HG02623 (cell line): ENCODE results near the gene ADGRL4.
A peak's percentile ranks its signal among the peaks of the same experiment; 100 is the strongest.
"Not testable (repeated sequence)": the region's sequence is repeated elsewhere in the genome, so short reads cannot be mapped to it uniquely, and the experiment has no call there.

Source experiments
- ATAC-seq: cut with Tn5 transposase; IDR thresholded peaks from one replicate; pipeline ENCODE4 v1.9.1; 2021; ENCODE audit warnings: moderate library complexity; ENCODE audit not compliant: unreplicated experiment

Gene ADGRL4

DNA sequence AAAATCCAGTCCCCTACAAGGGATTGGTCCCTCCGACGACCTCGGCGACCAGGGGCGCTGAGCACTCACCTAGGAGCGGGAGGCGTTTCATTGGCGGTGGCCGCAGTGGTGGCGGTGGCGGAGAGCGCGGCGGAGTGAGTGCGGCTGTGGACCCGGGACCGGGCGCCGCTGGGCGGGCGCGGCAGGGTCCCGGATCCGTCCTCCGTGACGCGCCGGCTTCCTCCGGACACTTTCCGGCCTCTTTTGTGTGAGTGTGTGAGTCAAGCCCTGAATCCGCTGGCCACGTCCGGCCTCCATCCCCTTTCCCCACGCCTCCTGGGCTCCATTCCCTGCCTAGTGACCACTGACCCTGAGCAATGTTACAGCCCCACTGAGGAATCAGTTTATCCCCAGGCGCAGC, at the start of gene ADGRL4:
Gene ADGRL4, minus strand, starts transcription at position 167 of the 400 bp plus-strand sequence. Its CDS starts 76 bp downstream, at position 91.
- no peak for ATAC-seq

DNA sequence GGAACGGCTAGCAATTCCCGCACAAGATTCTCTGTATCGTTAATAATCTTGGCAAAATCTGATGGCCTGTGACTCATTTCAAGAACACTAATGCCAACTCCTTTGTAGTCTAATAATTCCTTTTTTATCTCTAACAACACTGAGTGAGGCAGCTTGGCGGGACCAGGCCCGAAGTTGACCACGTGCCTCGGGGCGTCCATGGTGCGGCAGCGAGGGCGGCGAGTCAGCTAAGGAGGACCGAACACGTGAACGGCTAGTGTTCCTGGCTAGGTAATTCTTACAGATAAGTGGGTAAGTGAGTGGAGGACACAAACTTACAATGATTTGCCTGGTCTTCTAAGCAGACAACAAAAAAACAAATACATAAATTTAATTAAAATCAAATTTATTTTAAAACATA, 49.3 kb upstream of the ADGRL4 start:
- ATAC-seq = no peak

DNA sequence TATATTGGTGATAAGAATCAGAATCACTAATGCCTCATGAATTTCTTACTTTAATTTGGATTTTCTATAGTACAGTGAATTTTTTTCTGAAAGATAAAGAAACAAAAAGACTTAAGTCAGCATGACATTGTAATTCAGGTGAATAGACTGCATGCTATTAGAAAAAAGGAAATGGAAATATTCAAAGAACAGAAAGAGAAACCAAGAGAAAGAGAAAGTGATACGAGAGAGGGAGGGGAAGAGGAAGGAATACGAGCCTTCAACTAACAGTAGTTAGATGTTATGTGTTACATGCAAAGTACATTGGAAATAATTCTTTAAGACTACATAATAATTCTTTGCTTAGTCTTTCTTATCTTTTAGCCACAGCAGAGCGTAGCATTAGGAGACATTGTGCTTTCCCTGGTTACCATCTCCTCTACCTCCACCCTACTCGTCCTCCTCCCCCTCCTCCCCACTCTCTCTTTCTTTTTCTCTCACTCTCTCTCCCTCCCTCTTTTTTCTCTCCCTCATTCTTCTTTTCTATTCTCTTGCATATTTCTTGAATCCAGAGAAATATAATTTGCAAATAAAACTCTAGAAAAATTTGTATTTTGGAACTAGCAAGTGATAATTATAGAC, 46.4 kb upstream of the ADGRL4 start:
- peak; percentile 99 for ATAC-seq

DNA sequence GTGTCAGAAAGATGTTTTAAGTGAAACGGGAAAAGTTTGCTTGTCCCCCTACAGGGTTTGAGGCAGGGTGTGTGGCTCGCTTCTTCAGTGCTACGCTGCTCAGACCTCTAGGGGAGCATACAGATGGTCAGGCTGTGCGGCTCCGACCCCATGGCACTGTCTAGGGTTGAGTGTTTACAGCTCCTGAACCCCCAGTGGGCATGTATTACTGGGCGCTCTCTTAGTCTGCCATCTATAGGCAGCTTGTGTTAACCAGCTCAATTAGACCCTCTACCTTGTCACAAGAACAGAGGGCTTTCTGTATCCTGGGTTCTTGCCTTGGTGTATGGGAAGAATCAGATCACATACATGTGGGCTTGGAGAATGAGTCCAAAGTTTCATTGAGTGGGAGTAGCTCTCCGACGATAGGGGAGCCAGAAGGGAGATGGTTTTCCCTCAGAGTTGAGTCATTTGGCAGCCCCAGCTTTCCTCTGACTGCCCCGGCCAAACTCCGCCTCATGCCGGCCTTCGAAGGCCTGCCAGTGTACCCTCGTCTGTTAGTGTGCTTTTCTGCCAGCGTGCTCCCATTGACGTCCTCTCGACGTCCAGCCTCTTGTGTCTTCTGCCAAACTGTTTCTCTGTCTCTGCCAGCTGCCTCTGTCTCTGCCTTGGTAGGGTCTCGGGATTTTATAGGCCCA, 38.6 kb upstream of the ADGRL4 start:
- no peak for ATAC-seq

DNA sequence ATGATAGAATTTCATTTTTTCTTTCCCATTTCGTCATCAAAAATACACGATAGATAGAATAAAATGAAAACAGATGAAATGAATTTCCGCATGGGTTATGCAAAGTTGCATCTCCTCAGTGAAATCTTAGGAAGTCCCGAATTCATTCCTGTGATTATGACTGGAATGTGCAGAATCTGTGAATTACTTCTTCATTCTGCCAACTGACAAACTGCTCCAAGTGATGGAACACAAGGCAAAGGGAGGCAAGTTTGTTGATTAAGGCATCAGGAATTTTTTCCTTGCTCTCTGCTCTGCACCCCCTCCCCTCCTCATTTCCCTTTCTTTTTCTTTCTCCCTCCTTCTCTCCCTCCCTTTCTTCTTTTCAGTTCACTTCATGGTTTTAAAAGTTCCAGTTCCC, 37.0 kb upstream of the ADGRL4 start:
- no peak for ATAC-seq

DNA sequence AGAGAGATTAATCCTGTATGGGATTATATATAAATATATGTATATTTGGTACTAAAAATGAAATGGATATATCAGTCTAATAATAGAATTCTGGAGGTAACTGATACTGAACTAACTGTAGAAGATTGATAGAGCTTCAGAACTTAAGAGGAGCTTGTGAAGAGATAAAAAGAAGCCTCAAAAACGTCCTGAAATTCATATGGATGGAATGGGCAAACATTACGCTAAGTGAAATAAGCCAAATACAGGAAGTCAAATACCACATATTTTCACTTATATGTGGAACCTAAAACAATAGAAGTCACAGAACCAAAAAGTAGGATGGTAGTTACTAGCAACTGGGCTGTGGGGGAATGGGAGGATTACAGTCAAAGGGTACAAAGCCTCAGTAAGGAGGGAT, 36.0 kb upstream of the ADGRL4 start:
- ATAC-seq = no peak

DNA sequence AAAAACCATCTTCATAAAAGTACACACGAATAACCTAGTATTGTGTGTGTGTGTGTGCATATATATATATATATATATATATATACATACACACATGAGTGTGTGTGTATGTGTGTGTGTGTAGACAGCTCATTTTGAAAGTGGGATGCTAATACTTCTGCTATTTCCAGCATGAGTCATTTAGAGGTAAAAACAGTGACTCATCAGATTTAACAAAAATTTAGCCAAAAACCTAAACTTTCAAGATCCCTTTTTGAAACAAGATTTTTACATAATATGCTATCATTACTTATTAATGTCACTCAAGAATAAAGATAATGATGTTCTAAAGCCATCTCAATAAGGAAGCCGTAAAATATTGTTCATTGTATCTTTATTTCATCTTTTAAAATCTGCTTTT, 35.6 kb upstream of the ADGRL4 start:
- peak; percentile 73 for ATAC-seq

DNA sequence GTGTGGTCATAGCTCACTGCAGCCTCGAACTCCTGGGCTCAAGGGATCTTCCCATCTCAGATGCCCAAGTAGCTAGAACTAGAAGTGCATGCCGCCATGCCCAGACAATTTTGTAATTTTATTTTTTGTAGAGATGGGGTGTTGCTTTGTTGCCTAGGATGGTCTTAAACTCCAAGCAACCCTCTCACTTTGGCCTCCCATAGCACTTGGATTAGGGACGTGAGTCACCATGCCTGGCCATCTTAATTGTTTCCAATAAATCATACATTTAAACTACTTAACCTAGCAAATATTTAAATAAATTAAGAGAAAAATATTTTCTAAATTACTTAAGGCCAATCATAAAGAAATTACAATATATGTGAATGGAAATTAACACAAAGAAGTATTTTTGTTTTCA, 35.1 kb upstream of the ADGRL4 start:
- ATAC-seq = no peak

DNA sequence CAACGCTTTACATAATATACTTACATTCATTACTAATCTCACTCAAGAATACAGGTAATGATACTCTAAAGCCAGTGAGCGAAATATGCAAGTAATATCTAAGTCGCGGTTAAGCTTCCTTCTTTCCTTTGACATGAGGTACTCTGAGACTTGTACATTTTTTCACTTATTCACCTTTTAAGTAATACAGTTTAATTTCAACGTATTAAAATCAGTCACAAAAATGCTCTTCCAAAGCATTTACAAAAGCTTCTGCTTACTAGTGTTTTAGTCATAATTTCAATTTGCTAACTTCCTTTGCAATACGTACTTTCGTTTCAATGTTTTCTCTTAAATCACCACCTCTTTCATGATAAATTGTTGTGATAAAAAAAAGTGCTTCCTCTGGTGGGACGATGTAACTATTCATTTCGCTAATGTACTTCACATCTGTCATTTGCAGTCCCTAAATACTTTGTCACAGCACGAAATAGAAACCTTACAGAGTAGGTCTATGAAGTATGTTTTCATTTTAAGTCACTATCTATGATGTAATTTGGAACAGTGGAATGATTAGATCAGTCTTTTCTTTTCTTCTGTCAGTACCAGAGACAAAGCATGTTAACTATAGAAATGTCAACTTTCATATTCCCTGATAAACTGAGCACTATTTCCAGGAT, 34.0 kb upstream of the ADGRL4 start:
- ATAC-seq = peak; percentile 86

DNA sequence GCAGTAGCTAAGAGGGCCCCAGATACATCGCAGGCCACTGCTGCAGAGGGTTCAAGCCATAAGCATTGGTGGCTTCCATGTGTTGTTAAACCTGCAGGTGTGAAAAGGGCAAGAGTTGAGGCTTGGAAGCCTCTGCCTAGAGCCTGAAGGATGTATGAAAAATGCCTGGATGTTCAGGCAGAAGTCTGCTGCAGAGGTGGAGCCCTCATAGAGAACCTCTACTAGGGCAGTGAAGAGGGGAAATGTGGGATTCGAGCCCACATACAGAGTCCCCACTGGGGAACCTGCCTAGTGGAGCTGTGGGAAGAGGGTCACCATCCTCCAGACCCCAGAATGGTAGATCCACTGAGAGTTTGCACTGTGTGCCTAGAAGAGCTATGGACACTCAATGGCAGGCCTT, 30.6 kb upstream of the ADGRL4 start:
- no peak for ATAC-seq

DNA sequence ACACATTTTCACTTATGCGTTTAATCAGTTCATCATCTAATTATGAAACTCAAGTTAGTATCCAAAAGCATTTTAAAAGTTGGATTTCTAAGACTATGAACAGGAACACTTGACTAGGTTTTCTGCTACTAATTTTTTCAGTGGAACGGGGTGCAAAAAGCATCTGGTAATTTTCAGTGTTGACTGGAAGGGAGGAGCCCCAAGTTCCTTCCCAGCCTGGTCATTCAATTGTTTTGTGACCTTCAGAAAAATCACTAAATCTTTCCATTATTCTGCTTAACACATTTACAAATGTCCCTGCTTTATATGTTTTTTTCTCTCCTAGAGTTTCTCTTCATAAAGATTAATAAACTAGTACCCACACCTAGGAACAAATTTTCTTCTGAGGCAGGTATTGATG, 6.0 kb upstream of the ADGRL4 start:
- ATAC-seq = no peak

DNA sequence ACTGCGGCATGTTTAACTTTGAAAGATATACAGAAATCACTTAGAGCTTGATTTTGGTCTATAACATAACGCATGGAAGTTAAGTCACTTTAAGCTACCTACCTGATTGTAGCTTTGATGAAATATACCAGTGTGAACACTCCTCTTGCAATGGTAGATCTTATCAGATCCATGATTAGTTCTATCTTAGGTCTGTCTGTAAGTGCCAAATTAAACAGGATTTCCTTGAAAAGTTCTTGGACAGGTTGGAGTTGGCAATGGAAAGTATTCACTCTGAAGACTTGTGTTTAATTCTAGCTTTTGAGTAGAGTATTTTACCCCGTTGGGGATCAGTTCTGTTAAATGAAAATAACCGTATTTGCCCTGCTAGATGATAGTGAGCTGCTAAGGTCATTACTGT, 4.1 kb upstream of the ADGRL4 start:
- ATAC-seq = no peak

DNA sequence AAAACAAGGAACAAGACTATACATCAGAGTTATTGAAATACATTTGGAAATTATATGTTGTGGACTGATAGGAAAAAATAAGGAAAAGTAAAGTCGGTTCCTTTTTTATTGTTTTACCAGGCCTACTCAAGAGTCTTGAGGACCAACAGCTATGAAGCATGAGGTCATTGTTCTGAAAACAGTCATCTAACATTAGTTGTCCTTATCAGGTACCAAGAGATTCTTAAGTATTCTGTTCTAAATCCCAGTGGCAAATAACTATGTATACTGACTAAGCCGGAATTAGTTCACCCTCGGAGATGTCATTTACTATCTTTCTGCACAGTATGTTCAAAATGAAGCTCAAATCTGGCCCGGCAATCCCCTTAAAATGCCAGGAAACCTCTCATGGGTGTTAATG, 585 bp downstream of the ADGRL4 start:
- no peak for ATAC-seq

DNA sequence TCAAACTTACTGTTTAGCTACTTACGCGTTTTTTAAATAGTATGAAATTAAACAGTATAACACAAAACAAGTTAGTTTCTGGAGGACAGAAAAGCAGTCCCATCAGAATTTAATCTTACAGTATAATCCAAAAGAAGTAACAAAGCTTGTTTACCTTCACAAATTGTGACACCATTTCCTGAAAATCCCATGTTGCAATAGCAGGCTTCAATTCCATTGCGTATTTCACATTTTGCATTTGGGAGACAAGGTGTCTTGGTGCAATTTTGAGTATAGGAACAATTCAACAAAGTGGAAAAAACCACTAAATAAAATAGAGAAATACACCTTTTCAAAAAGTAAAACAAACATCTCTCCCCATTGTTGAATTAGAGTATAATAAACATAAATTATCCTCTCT, 1.6 kb downstream of the ADGRL4 start:
- no peak for ATAC-seq

DNA sequence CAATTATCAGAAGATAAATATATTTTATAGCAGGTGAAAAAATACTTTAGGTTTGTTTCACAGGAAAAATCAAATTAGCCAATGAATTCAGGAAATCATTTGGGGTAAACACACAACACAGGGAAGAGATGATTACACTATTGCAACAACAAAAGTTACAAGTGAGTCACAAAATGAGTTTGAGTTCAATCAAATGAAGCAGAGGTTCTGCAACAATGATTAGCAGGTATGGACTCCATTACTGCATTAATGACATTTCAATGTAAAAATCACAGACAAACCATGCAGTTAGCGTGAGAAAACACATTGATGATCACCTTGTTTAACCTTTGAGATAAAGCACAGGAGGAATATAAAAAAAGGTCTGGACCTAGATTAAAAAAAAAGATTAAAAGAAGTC, 9.7 kb downstream of the ADGRL4 start:
- no peak for ATAC-seq

DNA sequence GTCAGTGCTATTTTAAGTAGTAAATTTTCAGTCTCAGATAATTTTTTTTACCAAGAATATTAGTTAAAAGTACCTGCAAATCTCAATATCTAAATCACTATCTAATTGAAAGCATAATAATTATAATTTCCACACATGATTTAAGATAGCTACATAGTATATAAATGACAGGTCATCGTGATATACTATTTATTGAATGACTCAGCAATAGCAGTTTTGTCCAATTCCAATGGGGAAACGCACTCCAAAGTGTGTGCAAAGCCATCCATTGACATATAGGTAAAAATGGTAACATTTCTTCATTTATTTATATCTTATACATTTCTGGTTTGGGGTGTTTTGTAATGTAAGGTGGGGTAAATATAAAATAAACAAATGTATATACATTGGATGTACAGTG, 19.5 kb downstream of the ADGRL4 start:
- ATAC-seq = no peak

DNA sequence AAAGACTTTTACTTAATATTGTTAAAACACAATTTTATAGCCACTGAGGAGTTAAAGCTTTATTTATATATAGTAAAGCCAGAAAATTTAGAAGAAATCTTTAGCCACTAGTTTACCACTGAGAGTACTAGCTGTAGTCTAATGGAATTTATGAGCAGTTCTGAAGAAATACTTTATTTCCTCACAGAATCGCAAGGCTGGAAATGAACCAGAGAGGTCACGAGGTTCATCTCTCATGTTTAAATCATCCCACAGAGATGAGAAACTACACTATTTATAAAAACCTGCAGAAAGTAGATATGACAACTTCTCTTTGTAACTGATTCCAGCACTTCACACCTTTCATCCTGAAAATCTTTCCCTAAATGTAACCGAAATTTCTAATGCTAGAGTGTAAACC, 26.0 kb downstream of the ADGRL4 start:
- no peak for ATAC-seq

DNA sequence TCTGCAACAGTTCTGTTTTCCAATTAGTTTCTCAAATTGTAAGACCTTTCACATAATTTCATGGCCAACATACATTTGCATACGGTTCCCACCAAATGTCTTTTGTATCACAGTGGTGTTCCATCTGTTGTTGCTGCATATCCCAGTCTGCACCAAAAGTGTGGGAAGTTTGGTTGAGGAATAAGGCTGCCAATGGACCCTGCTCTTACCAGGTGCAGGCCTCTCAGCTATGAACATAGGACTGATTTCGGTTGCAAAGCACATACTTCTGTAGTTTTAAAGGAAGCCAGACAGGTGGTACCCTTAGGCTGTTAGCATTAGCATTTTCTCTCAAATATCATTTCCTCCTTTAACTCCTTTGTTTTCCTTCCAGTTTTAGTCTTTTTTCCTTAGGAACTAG, 33.8 kb downstream of the ADGRL4 start:
- no peak for ATAC-seq

DNA sequence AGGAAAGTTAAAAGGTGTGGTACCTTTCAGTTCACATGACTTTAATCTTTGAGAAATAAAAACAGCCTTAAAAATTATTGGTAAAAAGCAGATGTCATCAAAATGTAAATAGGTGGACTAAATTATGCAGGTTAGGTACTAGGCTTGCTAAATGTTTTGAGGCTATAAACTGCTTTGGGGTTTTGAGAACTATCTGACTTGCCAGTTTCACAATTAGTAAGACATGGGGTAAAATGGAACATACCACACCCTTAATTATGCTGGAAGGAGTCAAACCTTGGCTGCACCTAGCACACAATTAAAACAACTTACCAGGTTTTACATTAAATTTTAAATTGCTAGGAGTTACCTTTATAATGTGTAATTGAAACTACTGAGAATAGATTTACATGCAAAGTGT, 39.4 kb downstream of the ADGRL4 start:
- not testable (repeated sequence) for ATAC-seq

DNA sequence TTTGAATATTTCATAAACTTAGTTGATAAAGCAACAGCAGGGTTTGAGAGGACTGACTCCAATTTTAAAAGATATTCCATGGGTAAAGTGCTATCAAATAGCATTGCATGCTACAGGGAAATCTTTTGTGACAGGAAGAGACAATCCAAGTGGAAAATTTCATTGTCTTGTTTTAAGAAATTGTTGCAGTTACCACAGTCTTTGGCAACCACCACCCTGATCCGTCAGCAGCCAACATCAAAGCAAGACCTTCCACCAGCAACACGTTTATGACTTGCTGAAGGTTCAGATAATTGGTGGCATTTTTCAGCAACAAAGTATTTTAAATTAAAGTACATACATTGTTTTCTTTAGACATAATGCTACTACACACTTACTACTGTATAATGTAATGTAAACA, 47.8 kb downstream of the ADGRL4 start:
- ATAC-seq = no peak

DNA sequence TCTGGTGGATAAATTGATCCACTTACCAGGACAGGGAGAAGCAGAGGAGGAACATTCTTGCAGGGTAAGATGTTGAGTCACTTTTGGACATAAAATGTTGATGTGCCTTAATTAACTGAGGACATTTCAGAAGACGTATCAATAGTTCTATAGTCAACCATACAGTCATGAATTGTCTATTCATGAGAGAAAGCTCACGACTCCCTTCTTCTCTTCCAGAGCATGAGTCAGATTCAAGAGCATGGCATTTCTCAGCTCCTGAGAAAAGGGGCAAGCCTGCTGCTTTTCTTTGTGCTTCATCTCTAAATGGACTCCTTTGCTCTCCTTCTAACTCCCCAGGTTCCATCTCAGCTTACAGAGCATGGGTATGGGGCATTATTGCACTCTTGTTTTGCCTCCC, 55.7 kb downstream of the ADGRL4 start:
- ATAC-seq = no peak

DNA sequence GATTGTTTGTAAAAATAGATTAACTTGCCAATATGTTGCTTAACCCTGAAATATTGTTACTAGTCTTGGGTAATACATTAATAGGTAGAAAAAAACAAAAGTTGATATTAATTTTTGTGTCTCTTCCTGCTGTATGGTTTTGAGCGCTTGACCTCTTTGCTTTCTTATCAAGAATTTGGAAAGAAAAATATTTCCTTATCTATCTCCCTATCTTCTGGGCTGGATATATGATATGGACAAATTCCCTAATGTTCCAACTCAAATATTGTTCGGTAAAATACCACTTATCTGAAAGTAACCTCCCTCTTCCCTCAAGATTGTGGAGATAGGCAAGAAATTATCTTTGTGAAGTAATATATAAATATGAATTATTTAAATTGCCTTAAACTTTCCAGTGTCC, 57.3 kb downstream of the ADGRL4 start:
- no peak for ATAC-seq
